Left renal cortex interstitium (tissue), 4 donors: ENCODE results near the gene PDPR. TPM values are rescaled to one million over a fixed set of nuclear protein-coding genes. Genes with fewer than 3 reads are reported as not detected.
"Not testable (repeated sequence)": the region's sequence is repeated elsewhere in the genome, so short reads cannot be mapped to it uniquely, and the experiment has no call there.

Experiments used
- DNase-seq, 4 donors: peaks; one replicate each; pipeline ENCODE4 v3.0.0-alpha.2; 2013; ENCODE audit warnings: low read depth in 4 of 4, low spot score in 2 of 4, missing footprints in 1 of 4
- polyA plus RNA-seq, 4 donors: library from polyadenylated mRNA; unstranded; fragments of 120-200 nt; gene quantifications; one replicate each; pipeline ENCODE4 v1.2.1, GENCODE V29; 2013; ENCODE audit not compliant: insufficient read length in 4 of 4

The PDPR gene
- polyA plus RNA-seq, 4 donors, result 32.9 to 44.0 (median 37.0) TPM

DNA sequence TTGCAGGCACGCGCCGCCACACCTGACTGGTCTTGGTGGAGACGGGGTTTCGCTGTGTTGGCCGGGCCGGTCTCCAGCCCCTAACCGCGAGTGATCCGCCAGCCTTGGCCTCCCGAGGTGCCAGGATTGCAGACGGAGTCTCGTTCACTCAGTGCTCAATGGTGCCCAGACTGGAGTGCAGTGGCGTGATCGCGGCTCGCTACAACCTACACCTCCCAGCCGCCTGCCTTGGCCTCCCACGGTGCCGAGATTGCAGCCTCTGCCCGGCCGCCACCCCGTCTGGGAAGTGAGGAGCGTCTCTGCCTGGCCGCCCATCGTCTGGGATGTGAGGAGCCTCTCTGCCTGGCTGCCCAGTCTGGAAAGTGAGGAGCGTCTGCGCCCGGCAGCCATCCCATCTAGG lies 89.9 kb downstream of the PDPR start:
- not testable (repeated sequence) for DNase-seq

DNA sequence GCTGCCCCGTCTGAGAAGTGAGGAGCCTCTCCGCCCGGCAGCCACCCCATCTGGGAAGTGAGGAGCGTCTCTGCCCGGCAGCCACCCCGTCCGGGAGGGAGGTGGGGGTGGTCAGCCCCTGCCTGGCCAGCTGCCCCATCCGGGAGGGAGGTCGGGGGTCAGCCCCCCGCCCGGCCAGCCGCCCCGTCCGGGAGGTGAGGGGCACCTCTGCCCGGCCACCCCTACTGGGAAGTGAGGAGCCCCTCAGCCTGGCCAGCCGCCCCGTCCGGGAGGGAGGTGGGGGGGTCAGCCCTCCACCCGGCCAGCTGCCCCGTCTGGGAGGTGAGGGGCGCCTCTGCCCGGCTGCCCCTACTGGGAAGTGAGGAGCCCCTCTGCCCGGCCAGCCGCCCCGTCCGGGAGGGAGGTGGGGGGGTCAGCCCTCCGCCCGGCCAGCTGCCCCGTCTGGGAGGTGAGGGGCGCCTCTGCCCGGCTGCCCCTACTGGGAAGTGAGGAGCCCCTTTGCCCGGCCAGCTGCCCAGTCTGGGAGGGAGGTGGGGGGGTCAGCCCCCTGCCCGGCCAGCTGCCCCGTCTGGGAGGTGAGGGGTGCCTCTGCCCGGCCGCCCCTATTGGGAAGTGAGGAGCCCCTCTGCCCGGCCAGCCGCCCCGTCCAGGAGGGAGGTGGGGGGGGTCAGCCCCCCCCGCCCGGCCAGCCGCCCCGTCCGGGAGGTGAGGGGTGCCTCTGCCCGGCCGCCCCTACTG lies 90.7 kb downstream of the PDPR start:
- not testable (repeated sequence) for DNase-seq

DNA sequence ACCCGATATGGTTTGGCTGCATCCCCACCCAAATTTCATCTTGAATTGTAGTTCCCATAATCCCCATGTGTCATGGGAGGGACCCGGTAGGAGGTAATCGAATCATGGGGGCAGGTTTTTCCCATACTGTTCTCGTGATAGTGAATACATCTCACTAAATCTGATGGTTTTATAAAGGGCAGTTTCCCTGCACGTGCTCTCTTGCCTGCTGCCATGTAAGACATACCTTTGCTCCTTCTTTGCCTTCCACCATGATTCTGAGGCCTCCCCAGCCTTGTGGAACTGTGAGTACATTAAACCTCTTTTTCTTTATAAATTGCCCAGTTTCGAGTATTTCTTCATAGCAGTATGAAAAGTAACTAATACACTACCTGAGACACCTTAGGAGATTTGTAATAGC lies 92.2 kb downstream of the PDPR start:
- not testable (repeated sequence) for DNase-seq

Other genes starting within 250 kb of the PDPR start
- gene CLEC18A, start 163.0 kb upstream of the PDPR start, polyA plus RNA-seq, result 10 to 100 TPM; 48.0 to 91.8 (median 72.5) TPM
- gene CLEC18C, start 59.5 kb downstream of the PDPR start, polyA plus RNA-seq, result 10 to 100 TPM; 37.1 to 75.5 (median 59.6) TPM
- 10 to 100 TPM; 11.6 to 18.7 (median 15.3) TPM for gene EXOSC6, start 137.6 kb downstream of the PDPR start, polyA plus RNA-seq
- gene AARS1, start 175.2 kb downstream of the PDPR start, polyA plus RNA-seq, result 10 to 100 TPM; 82.4 to 89.1 (median 86.2) TPM
- 10 to 100 TPM; 34.0 to 39.3 (median 35.7) TPM for gene DDX19B, start 184.9 kb downstream of the PDPR start, polyA plus RNA-seq
- 10 to 100 TPM; 47.7 to 56.0 (median 51.0) TPM for gene DDX19A, start 232.6 kb downstream of the PDPR start, polyA plus RNA-seq